HG02623 (cell line): ENCODE data around the gene GBX1.

Source experiments
- ATAC-seq: cut with Tn5 transposase; IDR thresholded peaks from one replicate; pipeline ENCODE4 v1.9.1; 2021; ENCODE audit warnings: moderate library complexity; ENCODE audit not compliant: unreplicated experiment

Gene GBX1

GRCh38 chr7:151129117-151129959, 38.2 kb downstream of the GBX1 start:
- no peak for ATAC-seq

DNA sequence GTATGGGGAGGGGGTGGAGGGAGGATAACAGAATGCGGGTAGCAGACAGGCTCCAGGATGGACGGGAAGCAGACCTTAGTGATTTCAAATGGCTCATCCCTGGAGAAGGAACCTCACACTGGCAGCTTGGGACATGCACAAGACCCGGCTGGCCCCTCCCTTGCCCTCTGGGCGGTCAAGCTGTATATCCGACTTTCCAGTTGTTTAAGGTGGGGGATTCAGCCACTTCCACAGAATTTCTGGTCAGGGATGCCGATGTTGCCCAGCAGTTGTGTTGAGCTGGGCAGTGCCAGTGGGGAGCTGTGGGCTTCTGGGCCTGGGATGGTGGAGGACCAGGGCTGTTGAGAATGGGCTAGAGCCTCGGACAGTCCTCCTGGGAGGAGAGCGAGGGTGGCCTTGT, 38.8 kb downstream of the GBX1 start:
- ATAC-seq, result no peak

DNA sequence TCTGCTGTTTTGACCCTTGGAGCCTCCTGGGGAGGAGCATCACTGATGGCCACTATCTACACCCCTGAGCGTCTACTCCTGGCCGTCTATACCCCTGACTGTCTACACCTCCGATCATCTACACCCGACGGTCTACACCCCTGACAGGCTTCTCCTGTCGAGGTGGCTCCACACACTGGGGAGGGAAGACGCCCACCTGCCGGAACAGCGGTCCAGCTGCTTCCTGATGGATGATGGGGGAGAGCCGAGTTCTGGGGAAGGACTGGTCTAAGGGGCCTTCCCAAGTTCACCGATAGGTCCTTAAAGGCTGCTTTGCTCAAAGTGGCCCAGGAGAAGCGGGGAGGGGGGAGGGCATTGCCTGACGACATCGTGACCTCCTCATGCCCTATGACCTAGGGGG, 39.4 kb downstream of the GBX1 start:
- no peak for ATAC-seq

- no peak for ATAC-seq
These were observed 40.9 kb downstream of the GBX1 start for GRCh38 chr7:151126491-151127137.

GRCh38 chr7:151125846-151126481, 41.5 kb downstream of the GBX1 start:
- ATAC-seq, result no peak

GRCh38 chr7:151125470-151125845, 42.0 kb downstream of the GBX1 start:
- no peak for ATAC-seq

DNA sequence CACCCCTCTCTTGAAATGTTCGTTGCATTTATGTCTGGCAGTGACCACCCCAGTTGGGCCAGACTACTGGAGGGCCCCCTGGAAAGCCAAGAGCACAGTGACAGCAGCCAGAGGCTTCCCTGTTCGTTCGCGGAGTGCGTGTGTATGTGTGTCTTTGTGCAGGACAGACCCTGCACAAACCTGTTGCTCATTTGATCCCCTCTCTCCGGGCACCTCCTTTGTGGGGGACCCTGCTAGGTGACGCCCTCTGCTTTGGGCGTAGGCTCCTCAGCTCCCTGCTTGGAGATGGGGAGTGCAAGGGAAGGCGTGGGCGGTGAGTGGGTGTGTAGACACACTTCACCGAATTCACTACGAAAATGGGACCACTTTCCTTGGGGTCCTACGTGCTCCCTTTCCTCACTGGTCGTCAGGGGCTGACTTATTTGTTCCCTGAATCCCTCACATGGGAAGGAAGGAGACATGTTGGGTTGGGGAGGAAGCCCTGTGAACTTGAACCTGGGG, 42.5 kb downstream of the GBX1 start:
- no peak for ATAC-seq

DNA sequence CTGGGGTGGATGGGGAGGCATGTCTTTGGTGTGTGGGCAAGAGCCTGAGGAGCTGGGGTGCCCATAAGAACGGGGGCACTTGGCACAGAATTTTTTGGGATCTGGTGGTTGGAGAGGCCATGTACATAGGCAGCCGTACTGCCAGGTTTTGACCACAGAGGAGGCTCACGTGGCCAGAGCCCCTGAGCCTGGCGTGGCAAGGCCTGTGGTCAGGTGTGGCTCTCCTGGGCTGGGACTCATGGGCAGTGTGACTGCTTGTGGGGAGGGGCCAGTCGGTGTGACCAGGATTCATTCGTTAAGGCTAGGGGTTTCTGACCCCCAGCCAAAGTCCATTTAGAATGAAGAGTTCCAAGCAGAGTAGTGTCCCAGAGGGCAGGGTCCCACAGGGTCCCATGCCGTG, 43.0 kb downstream of the GBX1 start:
- ATAC-seq, result no peak

DNA sequence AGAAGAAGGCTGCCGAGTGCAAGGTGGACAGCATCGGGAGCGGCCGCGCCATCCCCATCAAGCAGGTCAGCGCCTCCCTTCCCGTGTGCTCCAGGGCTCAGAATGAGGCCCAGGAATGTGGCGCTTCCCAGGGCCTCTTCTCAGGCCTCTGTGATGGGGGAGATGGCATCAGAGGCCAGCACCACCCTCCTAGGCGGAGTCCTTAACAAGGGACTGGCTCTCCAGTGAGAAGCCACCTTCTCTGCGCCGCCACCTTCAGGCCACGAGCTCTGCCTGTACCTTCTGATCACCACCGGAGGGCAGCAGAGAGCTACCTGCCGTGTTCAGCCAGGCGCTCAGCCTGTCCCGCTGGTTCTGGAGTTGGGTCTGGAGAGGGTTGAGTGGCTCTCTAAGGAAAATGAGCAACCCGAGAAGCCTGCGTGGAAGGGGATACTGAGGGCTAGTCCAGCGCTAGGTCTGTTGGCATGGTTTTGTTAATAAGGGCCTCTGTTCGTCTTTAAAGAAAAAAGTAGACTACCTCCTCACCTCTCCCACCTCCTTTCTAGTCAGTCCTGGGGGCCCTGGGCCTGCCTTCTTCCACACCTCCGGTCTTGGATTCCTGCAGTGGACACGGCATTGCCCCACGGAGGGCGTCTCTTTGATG, 43.6 kb downstream of the GBX1 start:
- ATAC-seq, result peak; percentile 77

DNA sequence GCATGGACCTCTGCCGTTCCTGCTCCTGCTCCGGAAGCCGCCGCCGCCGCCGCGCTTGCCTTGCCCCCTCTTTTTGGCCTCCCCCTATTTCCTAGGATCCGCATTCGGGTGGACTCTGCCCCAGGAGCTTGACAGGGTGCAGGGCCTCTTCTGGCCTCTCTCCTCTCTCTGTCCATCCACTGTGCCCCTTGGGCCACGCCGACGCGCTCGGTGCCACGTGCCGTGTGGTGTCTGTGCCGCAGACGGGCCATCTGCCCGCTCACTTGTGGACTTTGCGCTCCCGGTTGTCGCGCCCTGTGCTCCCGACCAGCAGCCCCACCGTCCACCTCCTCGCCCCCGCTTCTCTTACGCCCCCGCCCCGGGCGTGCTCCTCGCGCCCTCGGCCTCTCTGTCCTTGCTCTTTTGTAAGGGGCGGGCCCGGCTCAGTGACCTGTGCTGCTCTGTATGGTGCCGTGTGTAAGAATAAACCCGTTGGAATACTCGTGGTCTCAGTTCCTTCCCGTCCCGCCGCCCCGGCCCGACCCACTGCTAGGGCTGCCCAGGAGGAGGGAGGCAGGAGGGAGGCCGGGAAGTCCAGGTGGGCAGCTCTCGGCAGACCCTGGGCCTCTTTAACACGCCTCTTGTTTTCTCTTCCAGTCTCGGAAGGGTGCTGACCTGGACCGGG, 44.2 kb downstream of the GBX1 start:
- no peak for ATAC-seq

DNA sequence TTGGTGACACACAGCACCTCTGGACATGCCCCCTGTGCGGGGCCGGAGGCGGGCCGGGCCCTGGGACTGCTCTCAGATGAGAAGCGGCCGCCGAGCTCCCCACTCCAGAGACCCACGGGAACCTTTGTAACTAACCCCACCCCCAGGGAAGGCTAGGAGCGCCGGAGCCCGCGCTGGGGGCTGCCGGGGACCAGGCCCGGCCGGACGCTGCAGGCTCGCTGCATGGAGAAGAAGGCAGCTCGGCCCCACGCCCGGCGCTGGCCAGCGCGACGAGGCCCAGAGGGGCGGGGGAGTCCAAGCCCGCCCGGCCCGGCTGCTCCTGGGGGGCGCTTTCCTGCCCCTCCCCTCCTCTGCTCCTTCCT, 44.7 kb downstream of the GBX1 start:
- no peak for ATAC-seq

DNA sequence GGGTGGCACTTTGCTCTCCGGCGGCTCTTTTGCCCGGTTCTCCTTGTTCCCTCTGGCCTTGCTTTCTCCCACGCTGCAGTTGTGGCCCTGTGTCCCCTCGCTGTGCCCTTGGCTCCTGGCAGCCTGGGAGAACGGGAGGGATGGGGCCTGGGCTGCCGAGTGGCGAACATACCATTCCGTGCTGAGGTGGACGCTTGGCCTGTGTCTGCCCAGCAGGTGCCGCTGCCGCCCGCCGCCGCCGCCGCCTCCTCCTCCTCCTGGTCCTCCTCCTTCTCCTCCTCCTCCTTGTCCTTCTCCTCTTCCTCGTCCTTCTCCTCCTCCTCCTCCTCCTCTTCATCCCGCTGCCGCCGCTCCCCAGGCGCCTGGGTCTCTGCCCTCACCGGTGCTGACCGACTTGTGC, 45.2 kb downstream of the GBX1 start:
- no peak for ATAC-seq

GRCh38 chr7:151121380-151122170, 45.9 kb downstream of the GBX1 start:
- no peak for ATAC-seq

DNA sequence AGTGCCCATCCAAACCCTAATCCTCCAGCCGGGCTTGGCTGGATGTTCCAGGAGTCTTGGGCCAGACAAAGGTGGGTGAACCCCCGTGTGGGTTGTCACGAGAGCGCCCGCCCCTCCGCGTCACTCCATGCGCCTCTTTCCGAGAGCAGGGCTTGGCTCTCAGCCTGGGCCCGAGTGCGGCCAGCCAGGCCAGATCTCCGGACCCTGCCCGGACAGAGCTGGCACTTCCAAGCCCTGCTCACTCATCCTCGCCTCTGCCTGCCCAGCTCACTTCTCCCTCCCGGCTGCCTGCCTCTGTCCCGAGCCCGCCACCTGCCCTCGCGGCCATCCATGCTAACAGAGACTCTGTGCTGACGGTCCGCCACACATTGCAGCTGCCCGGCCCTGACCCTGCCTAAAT, 46.6 kb downstream of the GBX1 start:
- ATAC-seq, result no peak

- no peak for ATAC-seq
These were observed 47.6 kb downstream of the GBX1 start for GRCh38 chr7:151119902-151120301.

DNA sequence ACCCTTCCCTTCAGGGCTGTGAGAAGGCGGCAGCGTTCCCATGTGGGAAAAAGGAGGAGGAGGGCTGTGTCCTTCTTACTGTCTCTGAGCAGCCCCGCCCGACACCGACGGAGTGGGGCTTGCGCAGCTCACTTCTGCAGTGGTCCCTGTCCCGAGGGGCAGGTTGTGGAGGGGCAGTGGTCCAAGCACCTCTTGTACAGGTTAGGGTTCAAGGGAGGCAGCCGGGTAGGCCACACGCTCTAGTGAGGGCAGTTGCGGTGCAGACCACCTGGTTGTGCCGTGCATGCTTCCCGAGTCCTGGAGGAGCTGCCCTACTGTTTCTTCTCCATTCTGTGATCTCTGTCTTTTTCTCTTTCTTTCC, 48.5 kb downstream of the GBX1 start:
- no peak for ATAC-seq

- ATAC-seq, result no peak
These were observed 49.1 kb downstream of the GBX1 start for GRCh38 chr7:151118108-151119054.

- no peak for ATAC-seq
These were observed 49.9 kb downstream of the GBX1 start for GRCh38 chr7:151117565-151117964.
